Spinal cord (tissue), 10 donors: ENCODE results near the gene TSHZ3. TPM values are rescaled to one million over a fixed set of nuclear protein-coding genes. Genes with fewer than 3 reads are reported as not detected.

Experiments
- DNase-seq, 6 donors: peaks; one replicate each; pipeline versions ENCODE4 v3.0.0 to v3.0.0-alpha.2; 2013 to 2015; ENCODE audit warnings: low spot score in 6 of 6, low read depth in 4 of 6
- H3K27ac ChIP-seq: one replicate; pipeline ENCODE4 v1.5.1; 2013; ENCODE audit warnings: low read depth, low read length, control low read depth
- H3K27me3 ChIP-seq: one replicate; pipeline ENCODE4 v1.6.1; 2013; ENCODE audit warnings: low read length; ENCODE audit not compliant: control insufficient read depth, insufficient read depth
- H3K36me3 ChIP-seq: one replicate; pipeline ENCODE4 v1.6.1; 2013; ENCODE audit warnings: low read length; ENCODE audit not compliant: control insufficient read depth, insufficient read depth
- H3K4me1 ChIP-seq: one replicate; pipeline ENCODE4 v1.6.1; 2013; ENCODE audit warnings: low read length; ENCODE audit not compliant: control insufficient read depth, insufficient read depth
- H3K4me3 ChIP-seq: one replicate; pipeline ENCODE4 v1.5.1; 2013; ENCODE audit warnings: low read depth, low read length, control low read depth
- H3K9me3 ChIP-seq: one replicate; pipeline ENCODE4 v1.6.1; 2013; ENCODE audit warnings: low read length; ENCODE audit not compliant: control insufficient read depth, insufficient read depth
- WGBS: methylation state at CpG from one replicate; pipeline ENCODE4 v1.1.5; 2013; ENCODE audit warnings: missing lambda C conversion rate; ENCODE audit not compliant: insufficient coverage; 5-methylcytosine and 5-hydroxymethylcytosine counted together
- polyA plus RNA-seq, 2 donors: library from polyadenylated mRNA; unstranded; fragments of 120-200 nt; gene quantifications; one replicate each; pipeline ENCODE4 v1.2.1, GENCODE V29; 2013; ENCODE audit not compliant: insufficient read length in 2 of 2
- total RNA-seq, 2 donors: library from RNA; depleted of rRNA in 1 of 2; stranded (reverse); fragments of 120-200 nt in 1 of 2; fragments of >200 nt in 1 of 2; gene quantifications; one replicate each; pipeline versions ENCODE4 v1.2.3 to v1.2.4, GENCODE V29; 2013 to 2014
- donor health status: healthy.

Gene TSHZ3
- total and polyA plus RNA-seq, 4 donors, result 10.9 to 38.7 (median 27.8) TPM

GRCh38 chr19:31272583-31273106 lies 76.6 kb downstream of the TSHZ3 start:
- Histone ChIP-seq H3K27ac (no peak overlapping the region), H3K4me3 (no peak overlapping the region), H3K36me3 (peaks cover 9% of the 10 kb centered on the region), H3K27me3 (no peaks in the 10 kb centered on the region), H3K4me1 (peaks cover 27% of the 10 kb centered on the region), H3K9me3 (no peaks in the 10 kb centered on the region)
- 95% methylated on average over 9 of the region's 15 CpGs for WGBS
- DNase-seq, result no peak

- no peaks in the 10 kb centered on the region for H3K9me3 ChIP-seq
- H3K36me3 ChIP-seq, result no peaks in the 10 kb centered on the region
- no peak overlapping the region for H3K4me3 ChIP-seq
- peaks cover 27% of the 10 kb centered on the region for H3K4me1 ChIP-seq
- DNase-seq, result peak in 1 of 6 donors; percentile 75
- H3K27me3 ChIP-seq, result no peaks in the 10 kb centered on the region
- no peak overlapping the region for H3K27ac ChIP-seq
- 32% methylated on average over 9 of the region's 12 CpGs for WGBS
These were observed 77.8 kb downstream of the TSHZ3 start for GRCh38 chr19:31271306-31271911.

GRCh38 chr19:31270897-31271296 lies 78.3 kb downstream of the TSHZ3 start:
- H3K9me3 ChIP-seq, result no peaks in the 10 kb centered on the region
- peaks cover 27% of the 10 kb centered on the region for H3K4me1 ChIP-seq
- H3K27ac ChIP-seq, result no peak overlapping the region
- H3K27me3 ChIP-seq, result no peaks in the 10 kb centered on the region
- DNase-seq, result peak in 1 of 6 donors; percentile 42
- no peaks in the 10 kb centered on the region for H3K36me3 ChIP-seq
- WGBS, result 84% methylated on average over 6 of the region's 6 CpGs
- no peak overlapping the region for H3K4me3 ChIP-seq

GRCh38 chr19:31269425-31270127 lies 79.7 kb downstream of the TSHZ3 start:
- no peaks in the 10 kb centered on the region for H3K27me3 ChIP-seq
- H3K9me3 ChIP-seq, result no peaks in the 10 kb centered on the region
- H3K27ac ChIP-seq, result no peak overlapping the region
- WGBS, result 70% methylated on average over 8 of the region's 10 CpGs
- no peak overlapping the region for H3K4me3 ChIP-seq
- H3K36me3 ChIP-seq, result no peaks in the 10 kb centered on the region
- H3K4me1 ChIP-seq, result peaks cover 25% of the 10 kb centered on the region
- peak in 1 of 6 donors; percentile 43 for DNase-seq

- H3K36me3 ChIP-seq, result no peaks in the 10 kb centered on the region
- H3K9me3 ChIP-seq, result no peaks in the 10 kb centered on the region
- H3K27me3 ChIP-seq, result no peaks in the 10 kb centered on the region
- 74% methylated on average over 13 of the region's 15 CpGs for WGBS
- peaks cover 21% of the 10 kb centered on the region for H3K4me1 ChIP-seq
- no peak overlapping the region for H3K27ac ChIP-seq
- peak in 1 of 6 donors; percentile 62 for DNase-seq
- H3K4me3 ChIP-seq, result no peak overlapping the region
These were observed 80.4 kb downstream of the TSHZ3 start for GRCh38 chr19:31268751-31269383.

- no peak overlapping the region for H3K27ac ChIP-seq
- no peaks in the 10 kb centered on the region for H3K27me3 ChIP-seq
- DNase-seq, result no peak
- no peak overlapping the region for H3K4me3 ChIP-seq
- H3K36me3 ChIP-seq, result no peaks in the 10 kb centered on the region
- 96% methylated on average over 6 of the region's 7 CpGs for WGBS
- peaks cover 23% of the 10 kb centered on the region for H3K4me1 ChIP-seq
- no peaks in the 10 kb centered on the region for H3K9me3 ChIP-seq
These were observed 82.5 kb downstream of the TSHZ3 start for GRCh38 chr19:31266731-31267130.

- no peaks in the 10 kb centered on the region for H3K27me3 ChIP-seq
- H3K36me3 ChIP-seq, result no peaks in the 10 kb centered on the region
- H3K4me1 ChIP-seq, result peaks cover 19% of the 10 kb centered on the region
- no peak overlapping the region for H3K4me3 ChIP-seq
- 100% methylated on average over 1 of the region's 4 CpGs for WGBS
- H3K9me3 ChIP-seq, result no peaks in the 10 kb centered on the region
- no peak overlapping the region for H3K27ac ChIP-seq
- no peak for DNase-seq
These were observed 83.0 kb downstream of the TSHZ3 start for GRCh38 chr19:31266196-31266595.

- no peaks in the 10 kb centered on the region for H3K9me3 ChIP-seq
- DNase-seq, result no peak
- no peaks in the 10 kb centered on the region for H3K27me3 ChIP-seq
- no peaks in the 10 kb centered on the region for H3K36me3 ChIP-seq
- H3K27ac ChIP-seq, result no peak overlapping the region
- 84% methylated on average over 9 of the region's 9 CpGs for WGBS
- peaks cover 11% of the 10 kb centered on the region for H3K4me1 ChIP-seq
- H3K4me3 ChIP-seq, result no peak overlapping the region
These were observed 85.0 kb downstream of the TSHZ3 start for GRCh38 chr19:31264041-31264778.

- no peak overlapping the region for H3K4me3 ChIP-seq
- H3K27ac ChIP-seq, result no peak overlapping the region
- peaks cover 8% of the 10 kb centered on the region for H3K4me1 ChIP-seq
- H3K9me3 ChIP-seq, result no peaks in the 10 kb centered on the region
- no peak for DNase-seq
- 80% methylated on average over 1 of the region's 9 CpGs for WGBS
- no peaks in the 10 kb centered on the region for H3K27me3 ChIP-seq
- no peaks in the 10 kb centered on the region for H3K36me3 ChIP-seq
These were observed 85.9 kb downstream of the TSHZ3 start for GRCh38 chr19:31263328-31263727.
